Measurements from ENCODE around the gene PCDH11X.
"Not testable (repeated sequence)": the region's sequence is repeated elsewhere in the genome, so short reads cannot be mapped to it uniquely, and the experiment has no call there.

The PCDH11X gene, protein sequence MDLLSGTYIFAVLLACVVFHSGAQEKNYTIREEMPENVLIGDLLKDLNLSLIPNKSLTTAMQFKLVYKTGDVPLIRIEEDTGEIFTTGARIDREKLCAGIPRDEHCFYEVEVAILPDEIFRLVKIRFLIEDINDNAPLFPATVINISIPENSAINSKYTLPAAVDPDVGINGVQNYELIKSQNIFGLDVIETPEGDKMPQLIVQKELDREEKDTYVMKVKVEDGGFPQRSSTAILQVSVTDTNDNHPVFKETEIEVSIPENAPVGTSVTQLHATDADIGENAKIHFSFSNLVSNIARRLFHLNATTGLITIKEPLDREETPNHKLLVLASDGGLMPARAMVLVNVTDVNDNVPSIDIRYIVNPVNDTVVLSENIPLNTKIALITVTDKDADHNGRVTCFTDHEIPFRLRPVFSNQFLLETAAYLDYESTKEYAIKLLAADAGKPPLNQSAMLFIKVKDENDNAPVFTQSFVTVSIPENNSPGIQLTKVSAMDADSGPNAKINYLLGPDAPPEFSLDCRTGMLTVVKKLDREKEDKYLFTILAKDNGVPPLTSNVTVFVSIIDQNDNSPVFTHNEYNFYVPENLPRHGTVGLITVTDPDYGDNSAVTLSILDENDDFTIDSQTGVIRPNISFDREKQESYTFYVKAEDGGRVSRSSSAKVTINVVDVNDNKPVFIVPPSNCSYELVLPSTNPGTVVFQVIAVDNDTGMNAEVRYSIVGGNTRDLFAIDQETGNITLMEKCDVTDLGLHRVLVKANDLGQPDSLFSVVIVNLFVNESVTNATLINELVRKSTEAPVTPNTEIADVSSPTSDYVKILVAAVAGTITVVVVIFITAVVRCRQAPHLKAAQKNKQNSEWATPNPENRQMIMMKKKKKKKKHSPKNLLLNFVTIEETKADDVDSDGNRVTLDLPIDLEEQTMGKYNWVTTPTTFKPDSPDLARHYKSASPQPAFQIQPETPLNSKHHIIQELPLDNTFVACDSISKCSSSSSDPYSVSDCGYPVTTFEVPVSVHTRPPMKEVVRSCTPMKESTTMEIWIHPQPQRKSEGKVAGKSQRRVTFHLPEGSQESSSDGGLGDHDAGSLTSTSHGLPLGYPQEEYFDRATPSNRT (N-terminal part only)

DNA sequence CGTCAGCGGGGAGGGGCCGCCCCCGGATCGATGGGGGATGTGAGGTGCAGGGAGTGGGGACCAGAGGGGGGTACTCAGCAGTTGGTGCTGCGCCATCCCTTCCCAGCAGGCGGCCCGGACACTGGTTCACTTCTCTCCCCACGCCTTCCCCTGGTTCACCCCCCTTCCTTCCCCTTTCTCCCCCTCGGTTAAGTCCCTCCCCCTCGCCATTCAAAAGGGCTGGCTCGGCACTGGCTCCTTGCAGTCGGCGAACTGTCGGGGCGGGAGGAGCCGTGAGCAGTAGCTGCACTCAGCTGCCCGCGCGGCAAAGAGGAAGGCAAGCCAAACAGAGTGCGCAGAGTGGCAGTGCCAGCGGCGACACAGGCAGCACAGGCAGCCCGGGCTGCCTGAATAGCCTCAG, at the start of gene PCDH11X:
TSS of gene PCDH11X (plus strand) at position 241 of the 400 bp plus-strand sequence. CDS start 56,130 bp downstream, outside the sequence.
- DNase-seq = peak; percentile 88

DNA sequence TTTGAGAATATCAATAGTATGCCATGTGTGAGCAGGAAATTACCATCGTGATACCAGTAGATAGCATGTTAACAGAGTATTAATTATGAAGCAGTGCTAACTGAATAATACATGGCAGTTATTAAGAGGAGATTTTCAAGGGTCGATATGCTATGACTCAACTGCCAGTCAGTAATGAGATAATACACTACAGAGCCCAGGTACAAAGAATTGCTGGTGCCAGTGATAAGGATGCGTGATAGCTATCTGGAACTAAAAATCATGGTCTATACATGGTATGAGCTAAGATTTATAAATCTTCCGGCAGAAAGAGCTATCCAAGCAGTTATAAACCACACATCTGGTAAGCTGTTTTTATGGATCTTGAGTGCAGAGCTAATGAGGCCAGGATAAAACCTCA, 31.7 kb upstream of the PCDH11X start:
- DNase-seq = not testable (repeated sequence)

DNA sequence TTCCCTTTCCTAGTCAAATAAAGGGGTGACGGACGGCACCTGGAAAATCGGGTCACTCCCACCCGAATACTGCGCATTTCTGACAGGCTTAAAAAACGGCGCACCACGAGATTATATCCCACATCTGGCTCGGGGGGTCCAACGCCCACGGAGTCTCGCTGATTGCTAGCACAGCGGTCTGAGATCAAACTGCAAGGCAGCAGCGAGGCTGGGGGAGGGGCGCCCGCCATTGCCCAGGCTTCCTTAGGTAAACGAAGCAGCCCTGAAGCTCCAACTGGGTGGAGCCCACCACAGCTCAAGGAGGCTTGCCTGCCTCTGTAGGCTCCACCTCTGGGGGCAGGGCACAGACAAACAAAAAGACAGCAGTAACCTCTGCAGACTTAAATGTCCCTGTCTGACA, 26.2 kb upstream of the PCDH11X start:
- not testable (repeated sequence) for DNase-seq

- DNase-seq = not testable (repeated sequence)
These were observed 8.3 kb upstream of the PCDH11X start for GRCh38 chrX:91770619-91771488.

- DNase-seq = peak; percentile 6
These were observed 5.2 kb upstream of the PCDH11X start for GRCh38 chrX:91773943-91774342.

- peak; percentile 57 for DNase-seq
These were observed 833 bp downstream of the PCDH11X start for GRCh38 chrX:91780008-91780407.

DNA sequence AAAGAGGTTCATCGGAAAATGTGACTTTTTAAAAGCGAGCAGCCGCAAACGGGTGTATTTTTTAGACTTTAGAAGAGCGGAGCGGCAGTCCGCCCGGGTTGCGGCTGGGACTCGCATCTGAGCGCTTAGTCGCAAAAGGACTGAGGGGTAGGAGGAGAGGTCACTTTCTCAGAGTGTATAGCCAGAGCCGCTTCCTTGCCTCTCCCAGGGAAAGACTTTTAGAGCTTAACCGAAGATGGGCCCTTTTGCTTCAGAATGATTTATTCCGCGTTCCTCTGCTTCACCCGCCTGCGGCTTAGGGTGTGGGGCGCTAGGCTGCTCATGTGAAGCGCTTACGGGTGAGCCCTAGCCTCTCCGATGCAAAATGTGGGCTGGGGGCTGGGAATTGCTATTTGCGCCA, 1.5 kb downstream of the PCDH11X start:
- peak; percentile 53 for DNase-seq

DNA sequence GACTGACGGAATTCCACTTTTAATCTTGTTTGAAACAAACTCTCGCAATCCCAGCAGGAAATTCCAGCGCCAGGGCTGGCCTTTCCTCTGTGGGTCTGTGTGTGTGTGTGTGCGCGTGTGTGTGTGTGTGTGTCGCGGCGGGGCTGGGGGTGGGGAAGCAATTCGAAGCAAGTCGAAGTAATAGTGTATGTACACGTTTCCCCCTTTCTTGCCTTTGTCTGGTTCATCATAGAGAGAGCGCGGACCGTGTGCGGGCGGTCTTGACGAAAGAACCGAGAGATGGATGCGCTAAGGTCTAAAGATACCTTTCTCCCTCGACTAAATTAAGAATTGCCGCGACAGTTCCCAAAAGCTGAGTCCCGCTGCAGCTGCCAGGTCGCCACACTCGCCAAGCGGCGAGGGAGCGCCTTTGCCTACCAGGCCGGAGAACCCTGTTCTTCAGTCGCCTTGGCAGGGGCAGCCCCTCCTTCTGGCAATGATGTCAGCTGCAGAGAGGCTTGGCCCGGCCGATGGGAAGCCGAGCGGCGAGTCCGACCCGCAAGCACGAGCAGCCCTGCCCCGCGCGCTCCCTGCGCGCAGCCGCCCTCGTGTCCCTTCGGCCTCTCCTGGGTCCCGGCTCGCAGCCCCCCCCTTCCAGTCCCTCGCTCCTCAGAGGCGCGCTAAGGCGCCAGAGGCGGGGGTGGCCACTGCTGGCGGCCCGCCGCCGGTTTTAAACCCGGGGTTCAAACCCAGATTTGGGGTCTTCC, 2.6 kb downstream of the PCDH11X start:
- peak; percentile 56 for DNase-seq

GRCh38 chrX:91782825-91783224, 3.6 kb downstream of the PCDH11X start:
- DNase-seq = peak; percentile 59

- DNase-seq = not testable (repeated sequence)
These were observed 38.4 kb downstream of the PCDH11X start for GRCh38 chrX:91817537-91817936.

- DNase-seq = not testable (repeated sequence)
These were observed 46.1 kb downstream of the PCDH11X start for GRCh38 chrX:91825321-91825720.

Measured in NCI-H69 (cell line).